Trophoblast cell (in vitro differentiated cells and primary cell): Measurements from ENCODE around the gene CAPZB.
A peak's percentile ranks its signal among the peaks of the same experiment; 100 is the strongest.

Source experiments
- DNase-seq, 2 donors: peaks; one replicate each; pipeline ENCODE4 v3.0.0-alpha.2; 2016
- H2AFZ ChIP-seq: 2 replicates; pipeline ENCODE4 v1.6.1; 2013; ENCODE audit warnings: low read length, moderate library complexity, mild to moderate bottlenecking; ENCODE audit not compliant: insufficient read depth, poor library complexity
- H2AK5ac ChIP-seq: 2 replicates; pipeline ENCODE4 v1.6.1; 2013; ENCODE audit warnings: mild to moderate bottlenecking, low read length
- H2BK120ac ChIP-seq: 2 replicates; pipeline ENCODE4 v1.6.1; 2013; ENCODE audit warnings: low read length, mild to moderate bottlenecking, moderate library complexity; ENCODE audit not compliant: insufficient read depth, poor library complexity
- H2BK12ac ChIP-seq: 2 replicates; pipeline ENCODE4 v1.6.1; 2013; ENCODE audit warnings: mild to moderate bottlenecking, low read length, moderate library complexity
- H2BK5ac ChIP-seq: 2 replicates; pipeline ENCODE4 v1.6.1; 2013; ENCODE audit warnings: low read length, low read depth, moderate library complexity, mild to moderate bottlenecking; ENCODE audit not compliant: poor library complexity
- H3K14ac ChIP-seq: 2 replicates; pipeline ENCODE4 v1.6.1; 2013; ENCODE audit warnings: mild to moderate bottlenecking, low read length
- H3K18ac ChIP-seq: 2 replicates; pipeline ENCODE4 v1.6.1; 2013; ENCODE audit warnings: mild to moderate bottlenecking, low read length
- H3K23ac ChIP-seq: 2 replicates; pipeline ENCODE4 v1.6.1; 2013; ENCODE audit warnings: low read length
- H3K27ac ChIP-seq: 2 replicates; pipeline ENCODE4 v1.5.1; 2013; ENCODE audit warnings: low read depth, mild to moderate bottlenecking, inconsistent platforms, low read length, moderate library complexity
- H3K27me3 ChIP-seq: 2 replicates; pipeline ENCODE4 v1.6.1; 2013; ENCODE audit warnings: inconsistent platforms, mild to moderate bottlenecking, low read length, moderate library complexity; ENCODE audit not compliant: insufficient read depth
- H3K36me3 ChIP-seq, 2 experiments: 1 replicate in 1 of 2; 2 replicates in 1 of 2; pipeline ENCODE4 v1.6.1; 2013; ENCODE audit warnings: low read length in 2 of 2, mild to moderate bottlenecking in 2 of 2, moderate library complexity in 1 of 2; ENCODE audit not compliant: insufficient read depth in 2 of 2, control insufficient read depth in 1 of 2
- H3K4ac ChIP-seq: 2 replicates; pipeline ENCODE4 v1.6.1; 2013; ENCODE audit warnings: low read depth, mild to moderate bottlenecking, low read length, moderate library complexity
- H3K4me1 ChIP-seq, 2 experiments: 1 replicate in 1 of 2; 2 replicates in 1 of 2; pipeline ENCODE4 v1.6.1; 2013; ENCODE audit warnings: low read length in 2 of 2, mild to moderate bottlenecking in 2 of 2, moderate library complexity in 1 of 2; ENCODE audit not compliant: insufficient read depth in 2 of 2, control insufficient read depth in 1 of 2
- H3K4me2 ChIP-seq: 2 replicates; pipeline ENCODE4 v1.6.1; 2013; ENCODE audit warnings: inconsistent platforms, mild to moderate bottlenecking, low read length, moderate library complexity
- H3K4me3 ChIP-seq: 2 replicates; pipeline ENCODE4 v1.5.1; 2013; ENCODE audit warnings: mild to moderate bottlenecking, low read depth, low read length, inconsistent platforms
- H3K79me1 ChIP-seq: one replicate; pipeline ENCODE4 v1.6.1; 2013; ENCODE audit warnings: low read length
- H3K79me2 ChIP-seq: 2 replicates; pipeline ENCODE4 v1.6.1; 2013; ENCODE audit warnings: low read length, mild to moderate bottlenecking; ENCODE audit not compliant: control insufficient read depth, insufficient read depth, poor library complexity
- H3K9ac ChIP-seq: 2 replicates; pipeline ENCODE4 v1.6.1; 2013; ENCODE audit warnings: mild to moderate bottlenecking, low read length
- H3K9me3 ChIP-seq: 2 replicates; pipeline ENCODE4 v1.6.1; 2013; ENCODE audit warnings: low read depth, mild to moderate bottlenecking, control low read depth, inconsistent platforms, low read length; ENCODE audit not compliant: insufficient read depth
- H4K12ac ChIP-seq: 2 replicates; pipeline ENCODE4 v1.6.1; 2013; ENCODE audit warnings: low read depth, mild to moderate bottlenecking, low read length, moderate library complexity
- H4K8ac ChIP-seq: 2 replicates; pipeline ENCODE4 v1.6.1; 2013; ENCODE audit warnings: low read depth, mild to moderate bottlenecking, low read length, moderate library complexity
- H4K91ac ChIP-seq: one replicate; pipeline ENCODE4 v1.6.1; 2013; ENCODE audit warnings: low read depth, mild to moderate bottlenecking, low read length, moderate library complexity
- WGBS: extraction: QIAGEN DNeasy Blood & Tissue Kit; methylation state at CpG from one replicate; pipeline ENCODE4 v1.1.7; 2013; ENCODE audit warnings: missing lambda C conversion rate; ENCODE audit not compliant: insufficient read length, insufficient coverage; ENCODE audit errors: extremely low coverage; 5-methylcytosine and 5-hydroxymethylcytosine counted together

Gene CAPZB

DNA sequence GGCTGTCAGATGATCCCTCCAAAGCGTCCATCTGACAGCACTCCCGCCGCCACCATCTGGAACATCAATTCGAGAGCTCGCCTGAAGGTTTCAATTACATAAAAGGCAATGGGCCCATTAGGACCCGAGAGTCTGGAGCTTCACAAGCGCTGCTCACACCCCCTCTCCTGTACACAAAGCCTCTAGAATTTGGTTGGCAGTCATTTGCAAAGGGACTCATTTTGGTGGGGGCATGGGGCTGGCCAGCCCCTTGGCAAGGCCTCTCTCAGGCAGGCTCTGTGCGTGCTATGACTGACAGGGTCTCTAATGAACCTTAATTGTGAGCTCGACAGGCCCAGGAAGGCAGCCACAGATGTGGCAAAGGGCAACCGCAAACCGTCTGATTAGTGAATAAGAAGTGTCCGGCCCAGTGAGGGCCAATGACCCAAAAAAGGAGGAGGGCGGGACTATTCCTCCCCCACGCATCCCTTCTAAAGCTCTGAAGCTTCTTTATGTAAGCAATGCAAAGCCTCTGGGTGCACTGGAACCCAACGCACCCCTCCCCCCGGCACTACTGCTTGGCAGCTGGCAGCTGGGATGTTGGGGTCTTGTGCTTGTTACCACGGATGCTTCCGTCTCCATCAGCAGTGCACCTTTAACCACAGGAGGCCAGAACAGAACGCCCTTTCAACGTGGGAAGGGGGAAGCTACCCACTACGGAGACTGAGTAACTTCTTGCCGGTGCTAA is 79.4 kb downstream of the CAPZB start:
- DNase-seq = no peak
- H4K91ac ChIP-seq = no peak overlapping the region
- no peak overlapping the region for H3K23ac ChIP-seq
- H2BK120ac ChIP-seq = no peak overlapping the region
- H3K36me3 ChIP-seq = peaks cover 9 to 20% of the 10 kb centered on the region in 2 experiments
- no peak overlapping the region for H3K4ac ChIP-seq
- no peak overlapping the region for H3K14ac ChIP-seq
- peaks cover 24 to 30% of the 10 kb centered on the region in 2 experiments for H3K4me1 ChIP-seq
- no peak overlapping the region for H2AK5ac ChIP-seq
- no peaks in the 10 kb centered on the region for H3K9me3 ChIP-seq
- no peak overlapping the region for H3K27ac ChIP-seq
- H2BK12ac ChIP-seq = no peak overlapping the region
- no peaks in the 10 kb centered on the region for H3K79me1 ChIP-seq
- H3K79me2 ChIP-seq = peaks cover 6% of the 10 kb centered on the region
- H3K4me2 ChIP-seq = no peak overlapping the region
- H3K9ac ChIP-seq = no peak overlapping the region
- no peaks in the 10 kb centered on the region for H3K27me3 ChIP-seq
- no peak overlapping the region for H2BK5ac ChIP-seq
- peak overlapping the region; percentile 29 for H3K18ac ChIP-seq
- no peak overlapping the region for H2AFZ ChIP-seq
- H4K8ac ChIP-seq = no peak overlapping the region
- H3K4me3 ChIP-seq = no peak overlapping the region
- H4K12ac ChIP-seq = no peak overlapping the region
- WGBS = no CpG with 5 or more reads among the region's 22 CpGs

DNA sequence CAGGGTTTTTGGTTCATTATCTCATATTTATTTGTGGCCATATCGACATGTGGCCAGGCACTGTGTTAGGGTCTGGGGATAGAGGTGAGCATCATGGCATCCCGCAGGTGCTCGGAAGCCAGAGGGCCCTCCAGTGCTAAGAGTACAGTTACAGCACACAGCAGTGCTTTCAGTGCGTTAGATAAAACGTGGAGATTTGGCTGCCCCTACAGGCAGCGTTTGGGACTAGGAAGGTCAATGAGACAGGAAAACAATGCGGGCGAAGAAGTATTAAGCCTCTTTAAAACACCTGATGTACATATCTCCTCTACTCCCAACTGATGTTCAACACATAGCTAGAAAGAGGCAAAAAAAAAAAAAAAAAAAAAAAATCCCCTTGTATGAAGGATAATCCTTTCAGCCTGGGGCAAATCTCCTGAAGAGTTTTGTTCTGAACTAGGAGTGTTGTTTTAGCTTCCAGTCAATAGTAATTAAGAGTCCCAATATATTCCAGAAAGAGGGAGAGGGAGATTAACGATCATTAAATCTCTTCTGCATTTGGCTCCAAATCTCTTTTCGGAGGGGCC is 80.1 kb downstream of the CAPZB start:
- no peaks in the 10 kb centered on the region for H3K27me3 ChIP-seq
- peaks cover 30 to 37% of the 10 kb centered on the region in 2 experiments for H3K4me1 ChIP-seq
- H2AK5ac ChIP-seq = no peak overlapping the region
- no CpG with 5 or more reads among the region's 10 CpGs for WGBS
- no peak overlapping the region for H4K91ac ChIP-seq
- no peak overlapping the region for H2BK120ac ChIP-seq
- no peak for DNase-seq
- H3K79me2 ChIP-seq = peaks cover 6% of the 10 kb centered on the region
- no peaks in the 10 kb centered on the region for H3K9me3 ChIP-seq
- no peak overlapping the region for H3K4me3 ChIP-seq
- H3K4me2 ChIP-seq = no peak overlapping the region
- H3K27ac ChIP-seq = no peak overlapping the region
- peaks cover 9 to 20% of the 10 kb centered on the region in 2 experiments for H3K36me3 ChIP-seq
- H2BK12ac ChIP-seq = no peak overlapping the region
- H3K14ac ChIP-seq = no peak overlapping the region
- no peak overlapping the region for H3K23ac ChIP-seq
- H3K79me1 ChIP-seq = no peaks in the 10 kb centered on the region
- H4K8ac ChIP-seq = no peak overlapping the region
- H4K12ac ChIP-seq = no peak overlapping the region
- peak overlapping the region; percentile 52 for H3K4ac ChIP-seq
- H3K18ac ChIP-seq = no peak overlapping the region
- no peak overlapping the region for H3K9ac ChIP-seq
- no peak overlapping the region for H2AFZ ChIP-seq
- H2BK5ac ChIP-seq = no peak overlapping the region

- Histone ChIP-seq H3K79me1 (no peaks in the 10 kb centered on the region), H2BK120ac (no peak overlapping the region), H3K9ac (no peak overlapping the region), H3K18ac (no peak overlapping the region), H3K23ac (no peak overlapping the region), H3K27ac (no peak overlapping the region), H2BK12ac (no peak overlapping the region), H3K27me3 (no peaks in the 10 kb centered on the region), H3K4me2 (no peak overlapping the region), H3K14ac (no peak overlapping the region), H2AK5ac (no peak overlapping the region), H4K8ac (no peak overlapping the region), H4K12ac (no peak overlapping the region), H3K9me3 (no peaks in the 10 kb centered on the region), H3K36me3 (peaks cover 9 to 20% of the 10 kb centered on the region in 2 experiments), H4K91ac (no peak overlapping the region), H3K4me1 (peaks cover 34 to 38% of the 10 kb centered on the region in 2 experiments), H3K4me3 (no peak overlapping the region), H3K79me2 (peaks cover 6% of the 10 kb centered on the region), H2AFZ (no peak overlapping the region), H3K4ac (no peak overlapping the region), H2BK5ac (no peak overlapping the region)
- WGBS = no CpG with 5 or more reads among the region's 5 CpGs
- no peak for DNase-seq
Observed at GRCh38 chr1:19404748-19405147, 80.6 kb downstream of the CAPZB start.

- Histone ChIP-seq H3K79me2 (peaks cover 8% of the 10 kb centered on the region), H3K4me2 (no peak overlapping the region), H2BK120ac (no peak overlapping the region), H4K8ac (no peak overlapping the region), H3K4ac (no peak overlapping the region), H3K27ac (no peak overlapping the region), H3K14ac (no peak overlapping the region), H4K91ac (no peak overlapping the region), H3K18ac (peak overlapping the region; percentile 25), H3K4me3 (no peak overlapping the region), H4K12ac (no peak overlapping the region), H3K9me3 (no peaks in the 10 kb centered on the region), H3K23ac (no peak overlapping the region), H2BK12ac (no peak overlapping the region), H2AK5ac (no peak overlapping the region), H3K4me1 (peaks cover 40 to 46% of the 10 kb centered on the region in 2 experiments), H2AFZ (no peak overlapping the region), H3K36me3 (peaks cover 7 to 20% of the 10 kb centered on the region in 2 experiments), H3K27me3 (no peaks in the 10 kb centered on the region), H3K9ac (no peak overlapping the region), H2BK5ac (no peak overlapping the region), H3K79me1 (peaks cover 3% of the 10 kb centered on the region)
- DNase-seq = no peak
- no CpG with 5 or more reads among the region's 5 CpGs for WGBS
Observed at GRCh38 chr1:19403256-19403655, 82.1 kb downstream of the CAPZB start.
